CMK (cell line): ENCODE measurements around the gene KRT8.

Experiments
- DNase-seq: peaks from one replicate; pipeline ENCODE4 v3.0.0-alpha.2; 2010; ENCODE audit warnings: low read depth

KRT8 gene

DNA sequence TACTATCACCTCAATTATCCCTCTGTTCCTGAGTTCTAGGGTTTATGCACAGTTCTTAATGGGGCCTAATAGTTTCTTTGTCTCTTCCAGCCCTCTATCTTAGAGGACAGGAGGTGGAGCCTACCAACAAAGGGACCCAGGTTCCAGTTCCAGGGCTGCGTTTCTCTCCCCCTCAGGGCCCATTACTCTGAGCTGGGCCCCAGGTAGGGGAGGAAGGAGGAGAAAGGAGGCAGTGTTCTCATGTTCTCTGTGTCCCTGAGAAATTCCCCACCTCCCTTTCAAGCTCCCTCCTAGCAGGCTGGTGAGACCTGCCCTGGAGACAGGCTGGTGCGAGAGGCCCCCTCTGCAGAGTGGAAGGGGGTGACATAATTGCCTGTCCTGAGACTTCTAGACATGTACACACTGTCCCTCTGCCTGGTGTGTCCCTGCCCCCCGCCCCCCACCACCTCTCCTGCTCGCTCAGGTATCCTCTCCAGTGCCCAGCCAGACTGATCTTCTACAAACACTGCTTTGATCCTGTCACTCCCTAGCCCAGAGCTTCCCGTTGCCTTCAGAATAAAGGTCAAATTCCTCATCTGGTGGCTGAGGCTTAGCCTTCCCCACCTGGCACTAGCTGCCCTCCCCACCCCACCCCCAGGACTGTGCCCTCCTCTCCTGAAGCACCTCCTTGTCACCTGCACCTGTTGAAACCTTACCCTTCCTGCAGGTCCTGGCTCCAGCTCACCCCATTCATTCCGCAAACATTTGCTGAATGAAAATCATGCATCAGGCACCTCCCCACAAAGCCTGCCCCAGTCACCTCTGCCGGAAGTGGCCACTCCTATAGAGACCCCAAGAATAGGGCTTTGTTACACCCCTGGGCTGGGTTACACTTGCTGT, 21.1 kb upstream of the KRT8 start:
- no peak for DNase-seq

DNA sequence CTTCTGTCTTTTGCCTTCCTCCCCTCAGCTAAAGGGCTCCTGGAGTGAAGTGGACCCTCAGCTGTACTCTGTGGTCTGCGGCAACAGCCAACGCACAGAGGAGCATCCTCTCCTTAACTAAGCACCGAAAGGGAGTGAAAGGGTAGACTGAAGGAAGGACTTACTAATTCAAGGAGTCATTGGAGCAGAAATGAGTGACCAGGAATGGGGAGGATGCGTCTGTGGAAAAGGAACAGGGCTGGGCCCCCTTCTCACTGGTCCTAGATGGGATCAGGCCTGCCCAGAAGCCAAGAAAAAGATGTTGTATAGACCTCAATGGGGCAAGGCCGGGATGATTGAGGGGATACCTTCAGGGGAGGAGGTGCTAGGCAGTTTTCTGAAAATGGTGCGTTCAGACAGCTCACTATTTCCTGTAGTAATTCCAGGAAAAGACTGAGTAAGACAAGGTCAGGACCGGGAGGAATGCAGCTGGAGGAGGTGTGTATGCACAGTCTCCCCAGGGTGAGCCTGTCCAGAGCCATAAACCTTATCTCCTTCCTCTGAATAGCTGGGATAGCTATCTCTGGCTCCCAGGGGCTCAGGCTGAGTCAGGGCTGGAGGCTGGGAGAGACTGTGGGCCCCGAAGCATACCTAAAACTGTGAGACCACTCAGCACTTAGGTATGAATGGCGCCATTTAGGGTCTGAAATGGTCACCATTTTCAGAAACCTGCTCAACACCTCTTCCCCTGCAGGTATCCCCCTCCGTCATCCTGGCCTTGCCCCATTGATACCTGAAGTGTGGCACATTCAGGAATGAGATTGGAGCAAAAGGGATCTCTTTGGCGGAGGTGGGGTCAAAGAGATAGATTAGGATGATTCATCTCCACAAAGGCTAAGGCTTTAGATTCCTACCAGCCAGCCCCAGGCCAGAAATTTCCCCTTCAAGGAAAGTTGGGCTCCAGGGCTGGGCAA, 20.2 kb upstream of the KRT8 start:
- no peak for DNase-seq

DNA sequence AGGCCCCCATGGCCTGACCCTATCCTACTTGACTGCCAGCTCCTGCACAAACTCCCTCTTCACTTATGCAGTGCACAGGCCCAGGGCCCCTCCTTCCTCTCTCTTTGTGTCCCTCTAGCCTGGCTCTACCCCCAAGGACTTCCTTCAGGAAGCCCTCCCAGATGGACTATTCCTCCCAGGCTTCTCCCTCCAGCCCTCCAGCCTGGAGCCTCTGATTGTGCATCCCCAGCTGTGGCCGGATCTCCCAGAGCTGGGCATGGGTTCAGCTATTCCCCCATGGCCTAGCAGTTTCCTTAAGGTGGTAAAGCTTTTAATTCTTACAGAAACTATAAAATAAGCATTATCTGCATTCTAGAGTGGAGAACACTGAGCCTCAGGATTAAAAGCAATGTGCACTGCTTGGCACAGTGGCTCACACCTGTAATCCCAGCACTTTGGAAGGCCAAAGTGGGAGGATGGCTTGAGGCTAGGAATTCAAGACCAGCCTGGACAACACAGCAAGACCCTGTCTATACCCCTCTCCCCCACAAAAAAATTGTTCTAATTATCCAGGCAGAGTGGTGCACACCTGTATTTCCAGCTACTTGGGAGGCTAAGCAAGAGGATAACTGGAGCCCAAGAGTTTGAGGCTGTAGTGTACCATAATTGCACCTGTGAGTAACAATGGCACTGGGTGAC, 16.8 kb upstream of the KRT8 start:
- no peak for DNase-seq

DNA sequence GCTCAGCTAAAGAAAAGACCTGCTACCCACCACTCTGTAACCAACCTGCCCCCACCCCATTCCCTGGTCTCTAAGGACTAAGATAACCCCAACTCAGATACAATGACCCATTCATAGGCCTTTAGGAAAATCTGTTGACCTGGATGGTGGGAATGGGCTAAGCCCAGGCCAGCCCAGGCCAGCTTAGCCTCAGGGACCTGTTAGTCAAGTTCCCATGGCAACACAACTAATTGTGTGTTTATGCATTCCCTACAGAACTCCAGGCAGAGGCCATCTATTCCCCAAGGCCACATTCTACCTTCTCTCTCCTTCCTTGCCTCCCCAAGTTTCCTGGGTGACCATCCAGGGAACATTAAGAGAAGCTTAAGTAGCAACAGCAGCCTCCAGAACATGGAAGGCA, 16.1 kb upstream of the KRT8 start:
- DNase-seq = no peak

DNA sequence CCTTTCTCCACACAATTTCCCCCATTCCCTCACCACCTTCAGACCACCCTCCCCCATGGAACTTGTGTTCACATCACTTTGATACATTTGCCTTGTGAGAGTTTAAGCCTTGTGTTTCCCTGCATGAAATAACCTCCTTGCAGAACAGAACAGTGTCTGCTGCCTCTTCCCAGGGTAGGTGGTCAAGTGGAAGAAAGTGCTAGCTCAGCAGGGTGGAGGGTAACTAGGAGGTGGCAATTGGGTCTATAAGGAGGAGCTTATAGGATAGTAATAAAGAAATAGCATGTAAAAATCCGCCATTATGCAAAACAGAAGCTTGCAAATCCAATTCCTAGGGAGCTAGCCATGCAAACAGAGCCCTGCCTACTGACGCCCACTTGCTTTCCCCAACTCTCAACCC, 13.9 kb upstream of the KRT8 start:
- DNase-seq = no peak

DNA sequence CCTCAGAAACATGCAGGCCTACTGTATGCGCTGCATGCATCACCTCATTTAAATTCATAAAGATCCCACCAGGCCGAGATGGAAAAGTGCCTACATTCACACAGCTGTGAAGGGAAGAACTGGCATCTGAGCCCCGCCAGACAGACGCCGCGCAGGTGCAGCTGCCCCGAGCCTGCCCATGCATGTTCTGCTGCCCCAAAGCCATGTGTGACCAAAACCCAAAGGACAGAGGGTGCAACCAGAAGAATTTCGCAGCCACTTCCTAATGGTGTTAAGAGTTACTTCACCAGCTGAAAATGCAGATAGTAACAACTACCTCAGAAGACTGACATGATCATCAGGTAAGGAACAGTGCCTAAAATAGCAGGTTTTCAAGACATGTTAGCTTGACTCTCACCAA, 13.5 kb upstream of the KRT8 start:
- DNase-seq = no peak

DNA sequence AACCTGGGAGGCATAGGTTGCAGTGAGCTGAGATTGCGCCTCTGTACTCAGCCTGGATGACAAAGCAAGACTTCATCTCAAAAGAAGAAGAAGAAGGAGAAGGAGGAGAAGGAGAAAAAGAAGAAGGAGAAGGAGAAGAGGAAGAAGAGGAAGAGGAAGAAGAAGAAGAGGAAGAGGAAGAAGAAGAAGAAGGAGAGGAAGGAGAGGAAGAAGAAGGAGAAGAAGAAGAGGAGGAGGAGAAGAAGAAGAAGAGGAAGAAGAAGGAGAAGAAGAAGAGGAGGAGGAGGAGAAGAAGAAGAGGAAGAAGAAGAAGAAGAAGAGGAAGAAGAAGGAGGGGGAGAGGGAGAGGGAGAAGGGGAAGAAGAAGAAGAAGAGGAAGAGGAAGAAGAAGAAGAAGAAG, 12.9 kb upstream of the KRT8 start:
- no peak for DNase-seq

DNA sequence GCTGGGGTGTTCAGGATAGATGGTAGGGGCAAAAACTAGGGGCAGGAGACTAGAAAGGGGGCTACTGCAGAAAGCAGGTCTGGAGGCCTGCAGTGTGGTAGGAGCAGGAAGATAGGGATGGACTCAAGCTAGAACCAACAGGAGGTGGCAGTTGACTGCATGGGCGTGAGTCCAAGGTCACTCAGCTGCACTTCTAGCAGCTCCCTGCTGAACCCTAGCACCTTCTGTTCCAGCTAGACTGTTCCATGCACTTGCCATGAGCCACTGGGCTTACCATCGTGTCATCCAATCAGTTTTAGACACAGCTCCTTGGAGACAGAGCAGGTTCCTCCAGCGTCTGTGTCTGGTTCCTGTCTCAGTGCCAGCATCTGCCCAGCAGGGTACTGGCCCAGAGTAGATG, 11.3 kb upstream of the KRT8 start:
- DNase-seq = no peak

DNA sequence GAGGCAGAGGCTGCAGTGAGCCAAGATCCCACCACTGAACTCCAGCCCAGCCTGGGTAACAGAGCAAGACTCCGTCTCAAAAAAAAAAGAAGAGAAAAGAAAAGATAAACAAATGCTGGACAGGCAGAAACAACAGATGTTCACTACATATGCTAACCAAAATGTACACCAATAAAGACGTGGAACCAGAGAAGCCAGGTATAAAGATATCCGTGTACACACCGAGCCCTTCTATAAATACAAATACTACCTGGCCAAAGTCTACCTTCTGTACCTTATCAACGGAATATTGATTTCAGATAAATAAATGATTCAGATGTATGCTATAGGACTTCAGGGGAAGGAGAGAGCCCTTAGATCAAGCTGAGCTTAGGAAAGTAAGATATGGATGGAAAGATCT, 10.8 kb upstream of the KRT8 start:
- DNase-seq = no peak

DNA sequence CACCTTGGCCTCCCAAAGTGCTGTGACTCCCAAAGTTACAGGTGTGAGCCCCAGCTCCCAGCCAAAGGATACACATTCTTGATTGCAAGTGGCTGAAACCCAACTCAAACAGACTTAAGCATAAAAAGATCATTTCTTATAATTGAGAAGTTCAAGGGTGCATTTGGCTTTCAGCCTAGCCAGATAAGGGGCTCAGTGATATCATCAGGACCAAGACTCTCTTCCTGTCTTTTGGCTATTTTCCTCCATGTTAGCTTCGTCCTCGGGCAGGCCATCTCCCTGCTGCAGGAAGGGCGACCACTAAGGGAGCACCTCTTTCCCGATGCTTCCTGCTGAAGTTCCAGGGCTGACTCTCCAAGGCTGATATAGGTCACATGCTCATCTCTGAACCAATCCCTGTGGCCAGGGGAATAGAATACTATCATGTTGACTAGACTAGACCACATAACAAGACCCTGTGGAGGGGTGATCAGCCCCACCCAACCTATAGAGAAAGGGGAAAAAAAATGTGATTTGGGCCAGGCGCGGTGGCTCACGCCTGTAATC, 9.8 kb upstream of the KRT8 start:
- no peak for DNase-seq

DNA sequence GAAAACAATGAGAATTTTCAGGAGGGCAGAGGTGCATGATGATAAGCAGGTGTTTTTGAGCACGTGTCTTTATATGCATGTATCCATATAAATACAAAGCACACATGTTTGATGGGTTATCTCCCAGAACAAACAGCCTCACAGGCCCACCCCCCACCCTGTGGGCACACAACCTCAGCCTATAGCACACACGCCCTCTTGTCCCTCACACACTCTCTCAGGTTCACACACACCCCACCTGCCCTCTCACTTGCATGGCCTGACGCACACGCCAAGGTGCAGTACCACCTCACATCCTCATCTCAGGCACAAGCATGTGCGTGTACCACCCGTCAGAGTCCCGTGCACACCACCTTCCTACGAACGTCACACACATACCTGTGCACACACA, 8.6 kb upstream of the KRT8 start:
- no peak for DNase-seq

DNA sequence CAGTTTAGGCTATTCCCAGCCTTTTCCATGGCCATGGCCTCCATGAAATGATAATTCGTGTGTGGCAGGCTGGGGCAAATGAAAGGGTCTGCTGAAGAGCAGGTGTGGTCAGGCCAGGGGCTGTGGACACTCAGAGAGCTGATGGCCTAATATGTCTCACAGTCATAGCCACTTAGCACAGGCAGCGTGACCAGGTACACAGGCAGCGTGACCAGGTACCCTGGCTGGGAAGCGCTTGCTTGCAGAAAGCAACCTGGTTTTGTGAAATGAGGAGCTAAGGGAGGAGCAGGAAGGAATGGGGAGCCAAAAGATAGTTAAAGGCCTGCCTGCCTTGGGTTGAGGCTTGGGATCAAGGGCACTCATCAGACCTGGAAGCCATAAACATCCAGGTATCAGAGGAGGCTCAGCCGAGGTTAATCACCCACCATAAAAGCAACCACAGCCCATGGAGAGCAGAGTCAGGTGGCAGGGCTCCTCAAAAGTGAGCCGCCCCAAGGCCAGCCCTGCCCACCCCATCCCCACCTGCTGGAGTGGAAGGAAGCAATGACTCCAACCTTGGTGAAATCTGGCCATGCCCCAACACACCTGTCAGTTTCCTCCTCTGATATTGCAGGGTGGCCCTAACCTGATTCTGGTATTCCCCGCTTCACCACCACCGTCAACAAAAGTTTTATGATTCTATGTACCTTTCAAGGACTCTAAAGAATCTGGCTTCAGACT, 8.0 kb upstream of the KRT8 start:
- DNase-seq = no peak

DNA sequence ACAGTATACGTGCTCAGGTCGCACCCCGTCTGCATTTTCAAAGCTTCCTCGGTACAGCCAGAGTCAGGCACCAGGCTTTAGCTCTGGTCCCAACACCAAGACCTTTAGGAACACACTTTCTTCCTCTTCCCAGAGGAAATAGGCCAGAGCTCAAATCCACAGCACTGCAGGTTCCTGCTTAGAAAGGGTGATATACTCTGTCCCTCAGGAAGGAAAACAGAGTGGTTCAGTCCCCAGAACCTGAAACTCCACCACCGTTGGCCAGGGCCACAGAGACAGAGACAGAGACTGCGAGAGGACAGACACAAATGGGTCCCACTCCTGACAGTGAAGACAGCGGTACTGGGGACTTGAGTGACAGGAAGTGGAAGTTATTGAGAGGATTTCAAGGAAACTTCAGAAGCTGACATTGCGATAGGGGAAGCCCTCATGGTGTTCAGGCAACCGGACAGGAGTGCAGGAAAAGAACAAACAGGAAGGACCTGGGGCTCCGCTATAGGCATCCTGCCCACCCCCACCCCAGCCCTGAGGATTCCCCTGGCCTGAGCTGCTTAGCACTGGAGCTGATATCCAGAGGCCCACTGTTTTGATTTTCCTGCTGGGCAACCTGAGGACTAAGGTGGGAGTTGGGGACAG, 5.5 kb upstream of the KRT8 start:
- DNase-seq = no peak

DNA sequence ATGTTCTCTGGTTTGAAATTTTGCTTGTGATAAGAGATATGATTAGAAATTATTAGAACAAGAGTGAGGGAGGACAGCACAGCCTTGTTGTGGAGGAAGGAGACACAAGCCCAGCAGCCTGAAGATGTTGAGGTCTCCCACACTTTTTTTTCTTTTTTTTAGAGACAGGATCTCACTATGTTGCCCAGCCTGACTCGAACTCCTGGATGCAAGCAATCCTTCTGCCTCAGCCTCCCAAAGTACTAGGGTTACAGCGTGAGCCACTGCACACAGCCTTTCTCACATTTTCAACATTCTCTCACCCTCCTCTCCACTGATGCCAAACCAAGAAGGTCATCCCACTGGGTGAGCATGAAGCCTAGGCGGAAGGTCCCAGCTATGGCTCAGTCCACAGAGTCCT, 4.9 kb upstream of the KRT8 start:
- DNase-seq = no peak

DNA sequence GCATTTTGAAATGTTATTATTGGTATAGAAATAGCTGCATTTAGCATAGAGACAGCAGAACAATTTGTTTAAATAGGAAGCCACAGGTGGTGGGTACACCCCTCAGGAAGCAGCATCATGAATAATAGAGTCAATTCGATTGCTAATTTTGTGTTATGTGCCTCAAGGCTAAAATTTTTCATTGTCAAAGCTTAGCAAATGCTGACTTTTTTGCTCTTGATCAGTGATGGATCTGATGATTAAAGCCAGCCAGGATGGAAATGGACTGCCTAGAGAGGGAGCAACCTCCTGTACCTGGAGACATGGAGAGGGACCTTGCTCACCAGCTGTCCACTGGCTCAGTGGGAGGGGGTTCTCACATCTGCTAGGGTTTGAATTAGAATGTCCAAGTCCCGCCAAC, 4.5 kb upstream of the KRT8 start:
- DNase-seq = no peak

DNA sequence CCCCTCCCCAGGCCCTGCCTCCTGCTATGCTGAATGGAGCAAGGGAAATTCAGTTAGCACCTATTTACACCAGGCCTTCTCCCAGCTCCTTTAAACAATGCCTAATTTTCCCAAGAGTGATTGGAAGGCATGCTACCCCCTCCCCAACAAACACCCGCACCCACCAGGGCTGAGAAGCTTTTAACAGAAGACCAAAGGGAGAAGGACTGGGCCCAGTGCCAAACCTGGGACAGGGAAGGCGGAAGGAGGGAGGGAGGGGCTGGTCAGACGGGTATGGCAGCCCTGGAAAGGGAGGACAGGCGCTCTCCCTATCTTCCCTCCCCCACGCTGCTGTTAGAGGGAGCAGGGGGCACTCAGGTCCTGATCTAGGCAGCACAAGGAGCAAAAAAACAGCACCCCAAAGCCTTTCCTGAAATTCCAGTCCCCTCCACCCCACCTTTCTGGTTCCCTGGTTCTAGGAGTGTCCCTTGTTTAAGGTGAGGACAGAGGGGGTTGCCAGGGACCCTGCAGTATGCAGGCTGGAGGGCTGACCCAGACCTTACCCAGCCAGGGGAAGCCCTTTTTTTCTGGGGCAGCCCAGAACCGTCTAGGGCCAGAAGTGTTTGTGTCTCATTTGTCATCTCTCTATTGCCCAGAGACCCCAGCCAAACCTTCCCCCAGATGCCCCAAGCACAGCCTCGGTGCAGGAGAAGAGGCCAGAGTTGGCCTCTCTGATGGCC, 2.4 kb upstream of the KRT8 start:
- DNase-seq = no peak

DNA sequence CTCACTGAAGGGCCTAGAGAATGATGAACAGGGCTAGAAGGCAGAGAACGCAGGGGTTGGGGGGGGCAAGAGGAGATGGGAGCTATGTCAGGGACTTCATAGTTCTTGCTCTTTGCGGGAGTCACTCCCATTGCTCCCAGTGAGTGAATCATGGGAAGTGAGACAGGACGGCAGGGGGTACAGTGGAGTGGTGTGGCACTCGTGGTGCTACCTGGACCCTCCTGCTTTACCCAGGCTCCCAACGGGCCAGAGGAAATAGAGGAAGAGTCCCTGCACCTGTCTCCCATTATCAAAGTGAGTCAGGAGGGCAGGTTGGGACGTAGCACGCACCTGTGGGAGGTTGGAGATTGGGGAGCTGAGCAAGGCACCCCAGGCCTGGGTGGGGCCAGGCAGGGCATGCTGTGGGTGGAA, 1.3 kb upstream of the KRT8 start:
- no peak for DNase-seq

DNA sequence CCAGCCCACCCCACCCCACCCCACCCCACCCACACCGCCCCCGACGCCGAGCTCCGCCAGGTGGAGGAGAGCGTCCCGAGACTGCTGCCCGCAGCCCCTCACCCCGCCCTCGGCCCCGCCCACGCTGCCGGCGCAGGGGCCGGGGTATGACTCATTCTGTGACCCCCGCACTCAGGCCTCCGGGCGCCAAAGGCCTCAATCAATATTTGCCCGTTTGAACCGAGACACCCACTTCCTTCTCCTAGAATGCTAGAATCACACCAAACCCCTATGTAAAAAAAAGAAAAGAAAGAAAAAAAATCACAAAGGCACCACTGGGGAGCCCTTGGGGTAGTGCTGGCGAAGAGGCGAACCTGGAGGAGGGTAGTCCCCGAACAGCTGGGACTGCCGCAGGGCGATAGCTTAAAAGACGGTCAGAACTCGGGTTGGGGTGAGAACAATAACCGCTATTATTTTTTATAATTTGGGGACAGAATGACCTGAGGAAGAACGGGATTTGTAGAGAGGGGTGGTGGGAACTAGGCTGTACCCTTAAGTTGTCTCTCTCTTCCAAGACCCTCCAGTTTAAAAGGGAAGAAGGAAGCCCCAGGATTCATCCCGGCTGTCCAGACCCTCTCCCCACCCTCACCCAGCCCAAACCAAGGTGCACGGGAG, 894 bp downstream of the KRT8 start:
- no peak for DNase-seq

DNA sequence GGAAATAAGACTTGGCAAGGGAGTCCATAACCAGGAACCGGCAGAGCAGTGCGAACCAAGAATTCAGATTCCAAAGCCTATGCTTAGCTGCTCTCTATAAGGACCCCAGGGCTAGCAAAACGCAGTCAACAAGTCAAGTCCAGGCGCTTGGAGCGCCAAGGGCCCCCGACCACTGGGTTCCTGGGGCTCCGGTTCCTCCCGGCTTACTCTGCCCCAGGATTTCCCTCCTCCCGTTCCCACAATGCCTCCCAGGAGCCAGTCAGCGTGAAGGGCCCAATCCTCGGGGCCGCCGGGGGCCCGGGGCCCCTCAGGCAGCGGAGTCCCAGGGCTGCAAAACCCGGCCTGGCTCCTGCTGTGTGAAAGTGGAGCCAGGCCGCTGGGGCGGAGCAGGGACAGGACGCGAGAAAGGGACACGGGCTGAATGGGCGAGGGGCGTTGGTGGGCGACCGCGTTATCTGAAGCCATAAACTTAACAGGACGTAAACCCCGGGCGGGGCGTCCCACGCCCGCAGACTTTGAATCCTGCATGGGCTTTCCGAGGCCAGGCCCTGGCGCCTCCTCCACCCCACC, 1.5 kb downstream of the KRT8 start:
- no peak for DNase-seq
